MCF 10A (cell line): Measurements from ENCODE around the gene CDC5L. TPM values are rescaled to one million over a fixed set of nuclear protein-coding genes. Genes with fewer than 3 reads are reported as not detected.

ENCODE experiments used
- Bru-seq: library from RNA; stranded (reverse); fragments of 400-500 nt; gene quantifications from one replicate; lab custom pipeline; 2021; lab: Mats Ljungman, UMichigan
- BruChase-seq, 2 experiments: library from RNA; stranded (reverse); fragments of 400-500 nt; gene quantifications; one replicate each; lab custom pipeline; 2021; lab: Mats Ljungman, UMichigan
- BruUV-seq: library from RNA; stranded (reverse); fragments of 400-500 nt; replicated peaks from 2 replicates; lab custom pipeline; 2021; lab: Mats Ljungman, UMichigan
- CTCF ChIA-PET: fragments of 300-600 bp; sonication (Branson Sonifier 250); formaldehyde crosslinking; extraction: SDS; loops from one replicate; lab custom pipeline; 2021; ENCODE audit warnings: antibody characterized with exemption, inconsistent platforms; lab: Yijun Ruan, JAX
- POLR2A ChIA-PET: fragments of 300-600, 350-650 bp; sonication (Branson Sonifier 250); formaldehyde crosslinking; extraction: SDS; loops from one replicate; lab custom pipeline; 2020; ENCODE audit warnings: antibody characterized with exemption, inconsistent platforms; lab: Yijun Ruan, JAX
- DNase-seq: peaks from one replicate; pipeline ENCODE4 v3.0.0-alpha.2; 2018; ENCODE audit not compliant: unreplicated experiment
- H3K27ac Mint-ChIP-seq: one replicate; pipeline ENCODE4 v1.8.0; 2022; ENCODE audit warnings: mild to moderate bottlenecking, low read depth, mixed read lengths; ENCODE audit not compliant: unreplicated experiment
- H3K27me3 Mint-ChIP-seq: one replicate; pipeline ENCODE4 v1.8.0; 2022; ENCODE audit warnings: mixed read lengths; ENCODE audit not compliant: insufficient read depth, unreplicated experiment
- H3K36me3 Mint-ChIP-seq: one replicate; pipeline ENCODE4 v1.8.0; 2022; ENCODE audit warnings: mild to moderate bottlenecking, moderate library complexity, mixed read lengths; ENCODE audit not compliant: insufficient read depth, unreplicated experiment
- H3K4me1 Mint-ChIP-seq: one replicate; pipeline ENCODE4 v1.8.0; 2022; ENCODE audit warnings: mixed read lengths; ENCODE audit not compliant: insufficient read depth, unreplicated experiment
- H3K4me3 Mint-ChIP-seq: one replicate; pipeline ENCODE4 v1.8.0; 2022; ENCODE audit warnings: mild to moderate bottlenecking, moderate library complexity, mixed read lengths; ENCODE audit not compliant: unreplicated experiment
- H3K9me3 Mint-ChIP-seq: one replicate; pipeline ENCODE4 v1.8.0; 2022; ENCODE audit warnings: mixed read lengths; ENCODE audit not compliant: unreplicated experiment
- CTCF ChIP-seq: fragments of 200-600 bp; IDR thresholded peaks from one replicate; pipeline ENCODE4 v1.8.0; 2022; ENCODE audit warnings: antibody characterized with exemption, mild to moderate bottlenecking; ENCODE audit not compliant: unreplicated experiment
- intact Hi-C: fragments of 100-400 bp; cut with micrococcal nuclease; formaldehyde crosslinking; loops from 2 replicates; pipeline ENCODE4 v1.14.1; 2022
- long read RNA-seq: library from polyadenylated mRNA; stranded (forward); transcript quantifications from one replicate; pipeline ENCODE4 v2.0.0, GENCODE V29; 2022
- total RNA-seq: library from RNA; stranded (reverse); gene quantifications from 2 replicates; pipeline ENCODE4 v1.2.3, GENCODE V29; 2022

The CDC5L gene
- 23.1 and 26.4 TPM in 2 replicates for total RNA-seq
- Bru-seq, nascent RNA: percentile 81 among the genes with signal in this experiment
- BruChase-seq, experiment 1, labeled RNA remaining after a 6-hour chase: percentile 87 among the genes with signal in this experiment
- percentile 79 among the genes with signal in this experiment for BruChase-seq, experiment 2, labeled RNA remaining after a 2-hour chase
- long read RNA-seq, full-length matches to known transcripts: 140 of 161 reads
- long read RNA-seq, partial matches to known transcripts: 6 of 161 reads
- long read RNA-seq, other reads (novel, unspliced or antisense): 15 of 161 reads

DNA sequence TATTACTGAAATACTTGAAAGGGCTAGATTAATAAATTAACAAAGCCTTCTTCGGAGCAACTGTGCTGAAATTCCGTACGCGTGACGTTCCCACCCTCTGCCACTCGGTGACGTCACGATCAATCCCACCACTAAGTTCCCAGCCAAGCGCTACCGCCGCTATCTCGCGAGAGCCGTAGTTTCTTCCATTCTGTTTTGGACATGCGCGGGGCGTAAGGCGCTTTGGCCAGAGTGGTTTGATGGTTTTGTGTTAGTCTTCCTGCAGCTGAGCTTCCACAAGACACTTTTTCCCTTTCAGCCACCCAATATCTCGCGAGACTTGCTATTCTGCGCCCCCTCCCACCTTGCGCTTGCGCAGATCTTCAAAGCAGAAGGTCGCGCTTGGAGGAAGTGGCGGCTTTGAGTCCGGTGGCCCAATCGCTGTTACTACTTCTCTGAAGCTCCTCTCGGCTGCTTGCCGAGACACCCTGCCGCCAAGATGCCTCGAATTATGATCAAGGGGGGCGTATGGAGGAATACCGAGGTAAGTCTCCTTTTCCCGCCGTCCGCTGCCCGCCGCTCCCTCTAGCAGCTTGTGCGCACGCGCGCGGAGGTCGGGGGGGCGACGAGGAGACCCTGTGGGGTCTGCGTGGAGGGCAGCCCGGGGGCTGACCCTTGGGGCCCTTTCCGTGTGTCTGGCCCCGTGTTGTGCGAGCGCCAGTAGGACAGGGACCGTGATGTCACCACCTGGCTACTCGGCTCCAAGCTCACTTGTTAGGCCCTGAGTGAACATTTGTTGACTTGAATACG lies at the start of gene CDC5L:
TSS of gene CDC5L (plus strand) at position 361 of the 789 bp plus-strand sequence. CDS start at position 479, 118 bp downstream.
- no peak for TF ChIP-seq CTCF
- Mint-ChIP-seq H3K36me3 (peaks cover 28% of the 10 kb centered on the region), H3K27ac (peak within 1 kb of the TSS; percentile 98), H3K27me3 (no peaks in the 10 kb centered on the region), H3K9me3 (no peaks in the 10 kb centered on the region), H3K4me1 (peaks cover 20% of the 10 kb centered on the region), H3K4me3 (peak within 1 kb of the TSS; percentile 98)
- ChIA-PET POLR2A (interaction anchor here (0.5 to 2.6 kb wide), 18 partner anchors 10 to 480 kb away, joined by 3 to 22 read pairs (median 4); partner anchors contain the start of genes AARS2 and HSP90AB1), CTCF (interaction anchor here (0.8 to 2.2 kb wide), 5 partner anchors 44 to 138 kb away, joined by 3 to 6 read pairs (median 4); partner anchors contain the start of gene SPATS1)
- intact Hi-C loops: no loop called here
- peak; percentile 96 for DNase-seq
- no TSS peak for BruUV-seq

- DNase-seq: peak; percentile 77
- no peaks in the 10 kb centered on the region for H3K4me1 Mint-ChIP-seq
- ChIA-PET CTCF (interaction anchor here (0.6 to 9.8 kb wide), 45 partner anchors 8 to 564 kb away, joined by 3 to 214 read pairs (median 4); partner anchors contain the start of genes AARS2, CDC5L, NFKBIE and SLC35B2), POLR2A (interaction anchor here (0.9 to 2.7 kb wide), 5 partner anchors 26 to 74 kb away, joined by 3 to 22 read pairs (median 7); partner anchors contain the start of genes AARS2 and CDC5L)
- peaks cover 40% of the 10 kb centered on the region for H3K27me3 Mint-ChIP-seq
- TF ChIP-seq CTCF: peak; percentile 60
- H3K4me3 Mint-ChIP-seq: no peak overlapping the region
- H3K27ac Mint-ChIP-seq: no peak overlapping the region
- H3K9me3 Mint-ChIP-seq: no peaks in the 10 kb centered on the region
- intact Hi-C loops: loop anchor here (1.0 to 2.0 kb wide), 4 partner anchors 70 to 569 kb away; no protein-coding TSS in a partner anchor
- no TSS peak for BruUV-seq
- H3K36me3 Mint-ChIP-seq: no peaks in the 10 kb centered on the region
These were observed 49.0 kb upstream of the CDC5L start for GRCh38 chr6:44338228-44339122.

DNA sequence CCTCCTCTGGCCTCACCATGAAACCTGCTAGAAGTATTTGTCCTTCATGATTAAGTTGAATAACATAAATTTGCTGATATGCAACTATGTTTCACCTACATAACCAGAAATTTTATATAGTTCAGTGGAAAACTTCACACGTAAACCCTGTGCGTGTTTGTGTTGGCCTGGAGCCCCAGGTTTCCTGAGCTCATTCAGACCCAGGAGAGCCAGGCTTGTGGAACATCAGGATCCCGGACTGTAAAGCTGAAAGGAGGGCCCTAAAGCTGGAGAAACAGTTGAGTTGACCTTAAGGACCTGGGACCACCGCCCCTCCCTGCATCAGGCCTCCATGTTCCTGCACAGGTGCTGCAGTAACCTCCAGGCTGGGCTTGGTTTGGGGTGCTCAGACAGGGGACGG lies 48.2 kb upstream of the CDC5L start:
- DNase-seq: peak; percentile 5
- POLR2A ChIA-PET: interaction anchor here (0.6 to 2.7 kb wide), 6 partner anchors 22 to 93 kb away, joined by 3 to 22 read pairs (median 7); partner anchors contain the start of genes AARS2, CDC5L and HSP90AB1
- BruUV-seq: no TSS peak
- peaks cover 48% of the 10 kb centered on the region for H3K27me3 Mint-ChIP-seq
- no peaks in the 10 kb centered on the region for H3K9me3 Mint-ChIP-seq
- no peak overlapping the region for H3K4me3 Mint-ChIP-seq
- H3K4me1 Mint-ChIP-seq: no peaks in the 10 kb centered on the region
- no peak overlapping the region for H3K27ac Mint-ChIP-seq
- intact Hi-C loops: loop anchor here (2.0 kb wide), 1 partner anchor 166 kb away; no protein-coding TSS in a partner anchor
- no peak for TF ChIP-seq CTCF
- H3K36me3 Mint-ChIP-seq: no peaks in the 10 kb centered on the region
- CTCF ChIA-PET: interaction anchor here (0.6 to 9.8 kb wide), 28 partner anchors 8 to 565 kb away, joined by 3 to 214 read pairs (median 4); partner anchors contain the start of genes AARS2, NFKBIE, SLC35B2 and TMEM151B
